ENCODE results near the gene JARID2.
A peak's percentile ranks its signal among the peaks of the same experiment; 100 is the strongest.

JARID2 gene

GRCh38 chr6:15515226-15515625, 269.4 kb downstream of the JARID2 start:
- DNase-seq (ENCODE audit: low read depth): no peak

DNA sequence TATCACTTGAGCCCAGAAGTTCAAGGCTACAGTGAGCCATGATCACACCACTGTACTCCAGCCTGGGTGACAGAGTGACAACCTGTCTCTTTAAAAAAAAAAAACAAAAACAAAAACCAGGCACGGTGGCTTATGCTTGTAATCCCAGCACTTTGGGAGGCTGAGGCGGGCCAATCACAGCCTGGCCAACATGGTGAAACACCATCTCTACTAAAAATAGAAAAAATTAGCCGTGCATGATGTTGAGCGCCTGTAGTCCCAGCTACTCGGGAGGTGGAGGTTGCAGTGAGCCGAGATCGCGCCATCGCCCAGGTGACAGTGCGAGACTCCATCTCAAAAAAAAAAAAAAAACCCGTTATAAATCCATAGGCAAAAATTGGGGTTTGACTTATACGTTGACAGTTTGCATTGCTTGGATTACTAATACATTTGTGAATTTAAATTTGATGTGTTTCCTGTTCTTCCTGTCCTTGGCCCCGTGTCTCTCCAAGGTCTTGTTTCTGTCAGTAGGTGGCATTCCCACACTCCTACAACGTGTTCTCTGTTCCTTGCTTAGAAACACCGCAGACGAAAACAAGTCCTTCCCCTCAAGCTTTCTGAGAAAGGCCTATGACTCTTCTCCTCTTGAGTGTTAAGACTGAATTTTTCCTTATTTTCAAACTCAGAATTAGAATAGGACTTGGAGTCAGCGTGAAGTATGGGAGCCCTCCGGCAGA, 269.9 kb downstream of the JARID2 start:
- TF ChIP-seq CTCF (conservative IDR thresholded peaks at IDR 0.05; ENCODE audit: low read depth, low read length): peak; percentile 10
- no peak for DNase-seq (ENCODE audit: low read depth)
- H3K4me3 ChIP-seq (ENCODE audit: low read depth, low read length): no peak overlapping the region

More at GRCh38 chr6:15515226-15515625, 269.4 kb downstream of the JARID2 start:
- TF ChIP-seq CTCF (conservative IDR thresholded peaks at IDR 0.05; ENCODE audit: low read depth, low read length): no peak
- no peak overlapping the region for H3K4me3 ChIP-seq (ENCODE audit: low read depth, low read length)

DNA sequence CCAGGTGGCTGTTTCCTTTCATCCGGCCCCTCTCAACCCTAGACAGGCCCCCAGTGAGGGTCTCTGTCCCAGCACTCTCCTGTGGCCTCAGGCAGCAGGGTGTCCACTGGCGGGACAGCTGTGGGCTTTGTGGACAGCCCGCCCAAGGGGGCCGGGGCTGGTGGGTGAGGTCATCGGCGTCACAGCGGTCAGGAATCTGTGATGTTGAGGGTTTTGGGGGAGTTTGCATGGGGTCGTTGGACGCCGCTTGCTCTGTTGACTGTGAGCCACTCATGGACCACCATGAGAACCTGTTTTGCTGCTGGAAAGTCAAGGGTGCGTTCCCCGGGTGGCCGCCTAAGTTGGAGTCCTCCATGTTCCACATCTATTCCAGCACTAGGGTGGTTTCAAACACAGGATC, 270.5 kb downstream of the JARID2 start:
- no peak for TF ChIP-seq CTCF (conservative IDR thresholded peaks at IDR 0.05; ENCODE audit: low read depth, low read length)
- no peak overlapping the region for H3K4me3 ChIP-seq (ENCODE audit: low read depth, low read length)
- DNase-seq (ENCODE audit: low read depth): no peak

DNA sequence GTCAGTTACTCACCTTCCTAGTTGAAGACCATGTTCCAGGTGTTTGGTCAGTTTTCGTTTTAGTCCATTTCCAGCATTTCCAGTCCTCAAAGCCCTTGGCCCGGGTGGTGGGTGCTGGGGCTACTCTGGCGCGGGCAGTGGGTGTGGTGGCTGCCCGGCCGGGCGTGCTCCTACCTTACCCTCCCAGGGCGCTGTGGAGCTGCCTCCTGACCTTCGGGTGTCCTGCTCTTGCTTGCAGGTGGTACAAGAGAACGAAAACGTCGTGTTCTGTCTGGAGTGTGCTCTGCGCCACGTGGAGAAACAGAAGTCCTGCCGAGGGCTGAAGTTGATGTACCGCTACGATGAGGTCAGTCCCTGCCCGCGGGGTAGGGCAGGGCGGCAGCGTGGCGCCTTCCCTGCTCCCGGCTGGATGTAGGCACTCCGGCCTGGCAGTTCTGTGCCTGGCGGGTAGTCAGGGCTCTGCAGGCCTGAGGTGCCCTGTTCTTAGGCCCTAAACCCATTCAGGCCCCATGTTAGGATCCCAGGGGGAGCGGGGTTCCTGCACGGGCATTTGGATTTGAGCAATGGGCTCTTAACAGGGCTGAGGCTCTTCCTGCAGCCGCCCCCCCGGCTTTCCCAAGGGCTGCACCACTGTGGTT, 271.2 kb downstream of the JARID2 start:
- no peak overlapping the region for H3K4me3 ChIP-seq (ENCODE audit: low read depth, low read length)
- no peak for DNase-seq (ENCODE audit: low read depth)
- TF ChIP-seq CTCF (conservative IDR thresholded peaks at IDR 0.05; ENCODE audit: low read depth, low read length): no peak

DNA sequence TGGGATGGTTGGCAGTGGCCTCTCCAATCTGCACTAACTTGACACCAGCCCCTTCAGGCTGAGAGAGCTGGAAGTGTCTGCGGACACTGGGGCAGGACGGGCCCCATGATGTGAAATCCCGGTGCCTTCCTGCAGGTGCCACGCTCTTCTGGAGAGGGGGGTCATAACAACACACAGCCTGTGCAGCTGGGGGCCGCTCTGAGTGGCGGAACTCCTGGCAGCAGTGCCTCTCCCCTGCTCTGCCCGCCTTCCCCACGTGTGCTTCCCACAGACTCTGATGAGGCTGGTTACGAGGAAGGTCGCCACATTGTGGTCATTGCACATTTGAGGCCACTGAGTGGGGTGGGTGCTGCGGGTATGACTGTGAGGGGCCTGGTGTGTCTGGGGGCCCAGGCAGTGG, 271.7 kb downstream of the JARID2 start:
- DNase-seq (ENCODE audit: low read depth): no peak
- H3K4me3 ChIP-seq (ENCODE audit: low read depth, low read length): no peak overlapping the region
- TF ChIP-seq CTCF (conservative IDR thresholded peaks at IDR 0.05; ENCODE audit: low read depth, low read length): no peak

GRCh38 chr6:15518057-15518456, 272.2 kb downstream of the JARID2 start:
- H3K4me3 ChIP-seq (ENCODE audit: low read depth, low read length): no peak overlapping the region
- TF ChIP-seq CTCF (conservative IDR thresholded peaks at IDR 0.05; ENCODE audit: low read depth, low read length): no peak
- no peak for DNase-seq (ENCODE audit: low read depth)

GRCh38 chr6:15518878-15519277, 273.0 kb downstream of the JARID2 start:
- no peak for TF ChIP-seq CTCF (conservative IDR thresholded peaks at IDR 0.05; ENCODE audit: low read depth, low read length)
- no peak for DNase-seq (ENCODE audit: low read depth)
- no peak overlapping the region for H3K4me3 ChIP-seq (ENCODE audit: low read depth, low read length)
